Neural cell (in vitro differentiated cells): Measurements from ENCODE around the gene GIT2. TPM values are rescaled to one million over a fixed set of nuclear protein-coding genes. Genes with fewer than 3 reads are reported as not detected.

Experiments
- H2AFZ ChIP-seq: fragments of 200-600, 300-800 bp; sonication (generic), shearing (Covaris generic); 2 replicates; pipeline ENCODE4 v1.6.0; 2014; ENCODE audit warnings: low read depth, mild to moderate bottlenecking, antibody characterized with exemption, low read length, moderate library complexity
- H3F3A ChIP-seq: fragments of 200-600 bp; shearing (Covaris generic); 2 replicates; pipeline ENCODE4 v1.6.1; 2016; ENCODE audit warnings: mild to moderate bottlenecking, moderate library complexity, mixed read lengths, antibody characterized with exemption, low read length; ENCODE audit not compliant: insufficient read depth, poor library complexity, severe bottlenecking
- H3K27ac ChIP-seq: fragments of 200-600, 300-800 bp; sonication (generic), shearing (Covaris generic); 2 replicates; pipeline ENCODE4 v1.5.1; 2014; ENCODE audit warnings: mild to moderate bottlenecking, low read length, moderate library complexity
- H3K27me3 ChIP-seq: fragments of 300-800, 200-600 bp; sonication (generic), shearing (Covaris generic); 2 replicates; pipeline ENCODE4 v1.6.0; 2014; ENCODE audit warnings: mild to moderate bottlenecking, low read depth, low read length, moderate library complexity; ENCODE audit not compliant: insufficient read depth
- H3K36me3 ChIP-seq: fragments of 300-800, 200-600 bp; sonication (generic), shearing (Covaris generic); 2 replicates; pipeline ENCODE4 v1.5.1; 2014; ENCODE audit warnings: mild to moderate bottlenecking, antibody characterized with exemption, low read length, moderate library complexity; ENCODE audit not compliant: insufficient read depth
- H3K4me2 ChIP-seq: fragments of 300-800, 200-600 bp; sonication (generic), shearing (Covaris generic); 2 replicates; pipeline ENCODE4 v1.6.0; 2014; ENCODE audit warnings: mild to moderate bottlenecking, low read length
- H3K4me3 ChIP-seq: fragments of 300-800, 200-600 bp; sonication (generic), shearing (Covaris generic); 2 replicates; pipeline ENCODE4 v1.5.1; 2014; ENCODE audit warnings: mild to moderate bottlenecking, low read length, moderate library complexity
- H3K79me2 ChIP-seq: fragments of 200-600 bp; shearing (Covaris generic); replicated peaks from 2 replicates; pipeline ENCODE4 v1.6.0; 2014; ENCODE audit warnings: mild to moderate bottlenecking, low read length, moderate library complexity; ENCODE audit not compliant: insufficient read depth
- H3K9ac ChIP-seq: fragments of 300-800, 200-600 bp; sonication (generic), shearing (Covaris generic); 2 replicates; pipeline ENCODE4 v1.6.1; 2016; ENCODE audit warnings: mild to moderate bottlenecking, low read length, mixed read lengths
- H3K9me2 ChIP-seq: fragments of 200-600 bp; shearing (Covaris generic); 2 replicates; pipeline ENCODE4 v1.6.1; 2016; ENCODE audit warnings: mild to moderate bottlenecking, low read length, mixed read lengths; ENCODE audit not compliant: insufficient read depth
- H3K9me3 ChIP-seq: fragments of 200-600, 300-800 bp; sonication (generic), shearing (Covaris generic); 2 replicates; pipeline ENCODE4 v1.6.1; 2016; ENCODE audit warnings: mild to moderate bottlenecking, mixed run types, low read length, moderate library complexity, mixed read lengths
- H4K20me1 ChIP-seq: fragments of 200-600 bp; shearing (Covaris generic); 2 replicates; pipeline ENCODE4 v1.6.1; 2016; ENCODE audit warnings: mild to moderate bottlenecking, mixed run types; ENCODE audit not compliant: insufficient read depth
- EZH2 ChIP-seq: fragments of 200-600, 300-800 bp; shearing (Covaris generic), sonication (generic); IDR thresholded peaks from 2 replicates; pipeline ENCODE4 v1.6.1; 2014; ENCODE audit warnings: antibody characterized with exemption, low read length, borderline replicate concordance, mild to moderate bottlenecking; ENCODE audit not compliant: insufficient read depth, poor library complexity, severe bottlenecking
- MXI1 ChIP-seq: fragments of 450-650 bp; conservative IDR thresholded peaks from 2 replicates; pipeline ENCODE4 v1.6.1; 2014; ENCODE audit warnings: antibody characterized with exemption, mild to moderate bottlenecking; ENCODE audit not compliant: poor library complexity, severe bottlenecking
- POLR2AphosphoS5 ChIP-seq: IDR thresholded peaks from 2 replicates; pipeline ENCODE4 v1.6.1; 2012
- RAD21 ChIP-seq: fragments of 450-650 bp; conservative IDR thresholded peaks from 2 replicates; pipeline ENCODE4 v1.6.1; 2014; ENCODE audit warnings: antibody characterized with exemption, mild to moderate bottlenecking, moderate library complexity
- SMC3 ChIP-seq: fragments of 450-650 bp; conservative IDR thresholded peaks from 2 replicates; pipeline ENCODE4 v1.6.1; 2014; ENCODE audit warnings: antibody characterized with exemption, mild to moderate bottlenecking, moderate library complexity; ENCODE audit not compliant: poor library complexity
- TAF1 ChIP-seq: IDR thresholded peaks from 2 replicates; pipeline ENCODE4 v1.6.1; 2012; ENCODE audit warnings: low read depth
- polyA plus RNA-seq: library from polyadenylated mRNA; depleted of rRNA; stranded (reverse); fragments of >200 nt; gene quantifications from 2 replicates; pipeline ENCODE4 v1.2.3, GENCODE V29; 2014
- TF ChIP-seq, protein P1 (sequence below): fragments of 450-650 bp; IDR thresholded peaks from 2 replicates; pipeline ENCODE4 v1.5.1; 2014; ENCODE audit warnings: antibody characterized with exemption, mild to moderate bottlenecking, moderate library complexity; ENCODE audit not compliant: poor library complexity, severe bottlenecking

Gene GIT2
- polyA plus RNA-seq, 1 donor from 2014 or later = 14.2 TPM

DNA sequence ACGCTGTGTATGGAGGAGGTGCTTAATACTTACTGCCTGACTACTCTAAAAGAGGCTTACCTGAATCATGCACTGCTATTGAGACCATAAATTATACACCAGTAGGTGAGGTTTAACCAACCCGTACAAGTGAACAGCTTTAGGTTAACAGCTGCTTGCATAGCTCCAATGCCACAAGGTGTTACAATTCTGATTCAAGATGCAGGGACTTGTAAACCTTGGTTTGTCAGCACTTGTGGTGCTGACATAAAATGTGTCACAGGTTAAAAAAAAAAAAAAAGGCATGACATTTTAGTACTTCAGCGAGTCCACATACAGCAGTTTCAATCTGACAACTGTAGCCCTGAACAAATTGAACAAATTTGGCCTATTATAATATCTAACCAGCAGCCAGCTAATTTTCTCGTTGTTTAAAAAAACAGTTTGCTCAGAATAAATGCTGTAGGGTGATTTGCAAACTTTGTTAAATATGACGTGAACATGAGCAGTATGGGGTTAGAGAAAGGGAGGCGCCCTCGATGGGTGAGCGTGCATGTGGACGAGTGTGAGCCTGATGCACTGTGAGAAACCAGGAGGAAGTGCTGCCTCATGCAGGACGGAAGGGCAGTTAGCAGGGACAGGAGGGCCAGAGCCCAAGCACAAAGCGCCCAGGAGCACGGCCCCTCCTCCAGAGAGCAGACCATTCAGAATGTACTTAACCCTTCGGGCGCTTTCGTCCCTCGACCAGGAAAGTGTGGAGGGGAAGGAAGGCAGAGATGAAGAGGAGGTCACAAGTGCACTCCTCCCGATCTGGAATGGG lies 51.4 kb downstream of the GIT2 start:
- Histone ChIP-seq H3K79me2 (no peaks in the 10 kb centered on the region), H3K27ac (no peak overlapping the region), H3K9ac (no peak overlapping the region), H2AFZ (no peak overlapping the region), H3F3A (no peaks in the 10 kb centered on the region), H4K20me1 (no peaks in the 10 kb centered on the region), H3K9me2 (no peaks in the 10 kb centered on the region), H3K9me3 (no peaks in the 10 kb centered on the region), H3K4me2 (no peak overlapping the region), H3K36me3 (peaks cover 7% of the 10 kb centered on the region), H3K4me3 (no peak overlapping the region), H3K27me3 (no peaks in the 10 kb centered on the region)
- TF ChIP-seq, protein P1, sequence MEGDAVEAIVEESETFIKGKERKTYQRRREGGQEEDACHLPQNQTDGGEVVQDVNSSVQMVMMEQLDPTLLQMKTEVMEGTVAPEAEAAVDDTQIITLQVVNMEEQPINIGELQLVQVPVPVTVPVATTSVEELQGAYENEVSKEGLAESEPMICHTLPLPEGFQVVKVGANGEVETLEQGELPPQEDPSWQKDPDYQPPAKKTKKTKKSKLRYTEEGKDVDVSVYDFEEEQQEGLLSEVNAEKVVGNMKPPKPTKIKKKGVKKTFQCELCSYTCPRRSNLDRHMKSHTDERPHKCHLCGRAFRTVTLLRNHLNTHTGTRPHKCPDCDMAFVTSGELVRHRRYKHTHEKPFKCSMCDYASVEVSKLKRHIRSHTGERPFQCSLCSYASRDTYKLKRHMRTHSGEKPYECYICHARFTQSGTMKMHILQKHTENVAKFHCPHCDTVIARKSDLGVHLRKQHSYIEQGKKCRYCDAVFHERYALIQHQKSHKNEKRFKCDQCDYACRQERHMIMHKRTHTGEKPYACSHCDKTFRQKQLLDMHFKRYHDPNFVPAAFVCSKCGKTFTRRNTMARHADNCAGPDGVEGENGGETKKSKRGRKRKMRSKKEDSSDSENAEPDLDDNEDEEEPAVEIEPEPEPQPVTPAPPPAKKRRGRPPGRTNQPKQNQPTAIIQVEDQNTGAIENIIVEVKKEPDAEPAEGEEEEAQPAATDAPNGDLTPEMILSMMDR = peak; percentile 16
- no peak for TF ChIP-seq MXI1

DNA sequence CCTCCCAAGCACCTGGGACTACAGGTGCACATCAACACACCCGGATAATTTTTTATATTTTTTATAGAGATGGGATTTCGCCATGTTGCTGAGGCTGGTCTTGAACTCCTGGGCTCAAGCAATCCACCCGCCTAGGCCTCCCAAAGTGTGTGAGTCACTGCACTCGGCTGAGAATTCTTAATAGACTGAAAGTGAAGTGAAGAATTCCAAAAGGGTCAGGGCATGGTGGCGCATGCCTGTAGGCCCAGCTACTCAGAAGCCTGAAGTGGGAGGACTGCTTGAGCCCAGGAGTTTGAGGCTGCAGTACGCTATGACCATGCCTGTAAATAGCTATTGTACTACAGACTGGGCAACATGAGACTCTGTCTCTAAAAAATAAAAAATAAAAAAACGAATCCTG lies 52.4 kb downstream of the GIT2 start:
- Histone ChIP-seq H2AFZ (no peak overlapping the region), H3K27me3 (no peaks in the 10 kb centered on the region), H3K36me3 (peaks cover 4% of the 10 kb centered on the region), H3K9me3 (no peaks in the 10 kb centered on the region), H3K4me3 (no peak overlapping the region), H3K79me2 (no peaks in the 10 kb centered on the region), H3K9ac (no peak overlapping the region), H3F3A (no peaks in the 10 kb centered on the region), H3K27ac (no peak overlapping the region), H3K4me2 (no peak overlapping the region), H3K9me2 (no peaks in the 10 kb centered on the region), H4K20me1 (no peaks in the 10 kb centered on the region)
- no peak for TF ChIP-seq POLR2AphosphoS5

DNA sequence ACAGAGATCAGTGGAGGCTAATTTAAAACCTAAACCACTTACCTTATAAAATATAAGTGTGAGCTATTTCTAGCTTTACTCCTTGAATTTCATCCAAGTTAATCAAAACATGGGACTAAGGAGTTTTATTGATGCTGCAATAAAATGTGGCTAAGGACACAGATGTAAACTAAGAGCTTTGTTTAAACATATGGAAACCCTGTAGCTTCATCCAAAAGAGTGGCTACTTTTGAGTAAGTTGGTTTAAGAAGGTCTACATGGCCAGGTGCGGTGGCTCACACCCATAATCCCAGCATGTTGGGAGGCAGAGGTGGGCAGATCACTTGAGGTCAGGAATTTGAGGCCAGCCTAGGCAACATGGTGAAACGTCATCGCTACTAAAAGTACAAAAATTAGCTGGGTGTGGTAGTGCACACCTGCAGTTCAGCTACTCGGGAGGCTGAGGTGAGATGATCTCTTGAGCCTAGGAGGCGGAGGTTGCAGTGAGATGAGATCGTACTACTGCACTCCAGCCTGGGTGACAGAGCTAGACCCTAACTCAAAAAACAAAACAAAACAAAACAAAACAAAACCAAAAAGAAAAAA lies 55.7 kb downstream of the GIT2 start:
- Histone ChIP-seq H4K20me1 (no peaks in the 10 kb centered on the region), H3K27me3 (no peaks in the 10 kb centered on the region), H2AFZ (no peak overlapping the region), H3K4me3 (no peak overlapping the region), H3K27ac (no peak overlapping the region), H3F3A (no peaks in the 10 kb centered on the region), H3K9me3 (no peaks in the 10 kb centered on the region), H3K4me2 (no peak overlapping the region), H3K79me2 (no peaks in the 10 kb centered on the region), H3K36me3 (no peaks in the 10 kb centered on the region), H3K9me2 (no peaks in the 10 kb centered on the region), H3K9ac (no peak overlapping the region)
- no peak for TF ChIP-seq RAD21
- TF ChIP-seq, protein P1 = no peak
- TF ChIP-seq EZH2 = no peak
- no peak for TF ChIP-seq TAF1
- no peak for TF ChIP-seq SMC3
